Right ventricle myocardium superior (tissue), 1 donor: ENCODE results near the gene FUCA2. TPM values are rescaled to one million over a fixed set of nuclear protein-coding genes. Genes with fewer than 3 reads are reported as not detected.
"Not testable (repeated sequence)": the region's sequence is repeated elsewhere in the genome, so short reads cannot be mapped to it uniquely, and the experiment has no call there.

Source experiments
- ATAC-seq: fragments of 200-7000 bp; cut with Tn5 transposase; one replicate; pipeline ENCODE4 v1.9.1; 2020; ENCODE audit warnings: mild to moderate bottlenecking; ENCODE audit not compliant: poor library complexity
- DNase-seq: peaks from one replicate; pipeline ENCODE4 v3.0.0-alpha.2; 2020
- intact Hi-C: fragments of 100-400 bp; cut with DNase I; formaldehyde crosslinking; loops from one replicate; pipeline ENCODE4 v1.11.2; 2022
- total RNA-seq: library from RNA; stranded (reverse); fragmentation: NEBNext Ultra II Directional; extraction: Animal tissue kit (Norgen Biotek cat#: 25700); gene quantifications from one replicate; pipeline ENCODE4 v1.2.1, GENCODE V29; 2021
- donor health status: DM: no; HTN: yes; CAD: no; lungs with severe emphysema.

The FUCA2 gene
- total RNA-seq, 1 donor from 2014 or later = 38.8 TPM

DNA sequence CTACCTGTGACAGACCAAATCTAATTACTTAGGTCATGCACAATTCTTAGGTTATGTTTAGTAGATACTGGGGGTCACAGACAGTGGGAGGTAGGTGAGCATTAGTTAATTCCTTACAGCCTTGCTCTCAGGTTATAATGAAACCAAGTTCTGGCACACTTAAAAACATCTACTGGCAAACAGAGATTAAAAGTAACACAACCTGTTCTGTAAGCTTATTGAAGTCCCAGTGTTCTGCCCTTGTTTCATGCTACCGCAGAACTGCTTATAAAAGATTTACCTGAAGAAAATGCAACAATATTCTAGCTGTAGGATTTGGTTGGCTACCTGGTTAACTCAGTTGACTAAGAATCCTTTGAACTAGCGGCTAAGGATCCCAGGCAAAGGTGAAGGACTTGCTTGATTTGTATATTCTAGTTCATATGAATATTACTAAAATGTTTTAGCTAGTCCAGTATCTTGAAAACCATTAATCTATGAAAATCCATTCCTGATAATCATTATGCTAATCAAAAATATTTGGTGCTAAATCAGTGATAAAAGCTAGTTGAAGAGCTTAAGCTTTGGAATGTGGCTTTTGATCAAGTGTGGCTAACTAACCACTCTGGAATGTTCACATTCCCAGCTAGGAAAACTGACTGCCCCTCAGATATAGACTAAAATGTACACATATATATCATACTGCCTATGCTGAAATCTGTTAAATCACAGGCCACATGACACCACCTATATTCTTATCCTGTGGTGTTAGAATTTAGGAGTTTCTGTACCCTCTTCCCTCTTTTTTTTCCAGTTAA, 53.8 kb downstream of the FUCA2 start:
- no peak for DNase-seq
- intact Hi-C loops = no loop called here

GRCh38 chr6:143451531-143451930, 60.0 kb downstream of the FUCA2 start:
- DNase-seq (no peak), ATAC-seq (no peak)
- intact Hi-C loops = no loop called here

More for the DNA sequence above, 53.8 kb downstream of the FUCA2 start:
- no peak for ATAC-seq

GRCh38 chr6:143450453-143451371, 60.8 kb downstream of the FUCA2 start, which contains the start of the genes ADAT2 and PEX3:
Gene ADAT2, minus strand, starts transcription at chr6:143450695. Its CDS starts 37 bp downstream, at chr6:143450658.
Gene PEX3, plus strand, starts transcription at chr6:143450805. Its CDS starts 238 bp downstream, at chr6:143451043.
- DNase-seq (peak; percentile 95), ATAC-seq (peak; percentile 99)
- intact Hi-C loops = no loop called here

- intact Hi-C loops = no loop called here
- ATAC-seq (peak; percentile 13), DNase-seq (peak; percentile 42)
These were observed 61.6 kb downstream of the FUCA2 start for GRCh38 chr6:143449714-143450452.

DNA sequence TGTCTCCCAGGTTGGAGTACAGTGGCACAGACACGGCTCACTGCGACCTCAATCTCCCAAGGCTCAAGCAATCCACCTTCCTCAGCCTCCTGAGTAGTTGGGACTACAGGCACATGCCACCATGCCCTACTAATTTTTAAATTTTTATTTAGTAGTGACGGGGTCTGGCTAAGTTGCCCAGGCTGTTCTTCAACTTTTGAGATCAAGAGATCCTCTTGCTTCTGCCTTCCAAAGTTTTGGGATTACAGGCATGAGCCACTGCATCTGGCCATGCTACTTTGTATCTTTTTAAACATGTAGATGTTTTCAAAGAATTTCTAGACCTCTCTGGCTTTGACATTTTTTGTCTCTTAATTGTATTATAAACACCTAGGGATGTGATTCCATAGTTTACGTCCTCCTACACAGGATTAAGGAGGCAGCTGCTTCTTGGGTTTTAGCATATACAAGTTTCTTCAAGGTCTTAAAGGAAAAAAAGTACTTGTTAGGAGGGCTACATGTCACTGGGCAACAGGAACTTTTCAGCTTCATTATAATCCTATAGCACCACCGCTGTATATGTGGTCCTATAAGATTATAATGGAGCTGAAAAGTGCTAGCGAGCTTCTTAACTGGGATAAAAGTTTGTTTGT, 62.3 kb downstream of the FUCA2 start:
- intact Hi-C loops = no loop called here
- DNase-seq (no peak), ATAC-seq (no peak)

DNA sequence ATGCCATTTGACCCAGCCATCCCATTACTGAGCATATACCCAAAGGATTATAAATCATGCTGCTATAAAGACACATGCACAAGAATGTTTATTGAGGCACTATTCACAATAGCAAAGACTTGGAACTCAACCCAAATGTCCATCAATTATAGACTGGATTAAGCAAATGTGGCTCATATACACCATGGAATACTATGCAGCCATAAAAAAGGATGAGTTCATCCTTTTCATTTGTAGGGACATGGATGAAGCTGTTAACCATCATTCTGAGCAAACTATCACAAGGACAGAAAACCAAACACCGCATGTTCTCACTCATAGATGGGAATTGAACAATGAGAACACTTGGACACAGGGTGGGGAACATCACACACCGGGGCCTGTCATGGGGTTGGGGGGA, 63.7 kb downstream of the FUCA2 start:
- DNase-seq, intact Hi-C loops, ATAC-seq: not testable (repeated sequence)

Other genes starting within 250 kb of the FUCA2 start
- 1.4 TPM for gene ADAT2, start 61.0 kb downstream of the FUCA2 start, total RNA-seq
- gene PEX3, start 60.9 kb downstream of the FUCA2 start, total RNA-seq = 17.9 TPM
- 70.0 TPM for gene PHACTR2, start 166.2 kb upstream of the FUCA2 start, total RNA-seq